Measurements from ENCODE around the gene ASPRV1. TPM values are rescaled to one million over a fixed set of nuclear protein-coding genes. Genes with fewer than 3 reads are reported as not detected.

Gene ASPRV1
- total and polyA plus RNA-seq, 2 donors (not counting 3 experiments of a cell fraction or from before 2014, with no cell fraction given) = 0.15 to 0.22 TPM

DNA sequence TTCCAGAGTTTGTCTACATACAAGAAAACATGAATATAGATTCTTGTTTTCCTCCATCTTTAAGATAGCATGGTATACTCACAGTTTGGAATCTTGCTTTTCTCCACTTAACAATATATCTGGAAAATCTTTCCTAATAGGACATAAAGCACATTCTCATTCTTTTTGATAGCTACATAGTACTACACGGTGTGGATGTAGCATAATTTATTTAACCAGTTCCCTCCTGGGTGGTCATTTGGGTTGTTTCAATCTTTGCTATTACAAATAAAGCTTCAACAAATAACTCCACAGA lies 26.9 kb downstream of the ASPRV1 start:
- peaks cover 4% of the 10 kb centered on the region for H3K79me2 ChIP-seq (ENCODE audit: control insufficient read depth, insufficient read depth, low read length)
- H3K36me3 ChIP-seq (ENCODE audit: control insufficient read depth in 2 of 2, extremely low read depth in 1 of 2, insufficient read depth in 2 of 2, low read length in 2 of 2) = peaks cover 16 to 19% of the 10 kb centered on the region in 2 experiments
- H3K27ac ChIP-seq (ENCODE audit: insufficient read depth, low read depth, low read length) = peak overlapping the region; percentile 95
- peaks cover 37% of the 10 kb centered on the region for H3K4me1 ChIP-seq (ENCODE audit: control insufficient read depth, extremely low read depth, insufficient read depth, low read length)
- CTCF ChIA-PET = interaction anchor here (0.8 to 2.7 kb wide), 6 partner anchors 11 to 210 kb away, joined by 3 to 19 read pairs (median 7); no protein-coding TSS in a partner anchor
- DNase-seq (ENCODE audit: low read depth, low spot score) (no peak), FAIRE-seq (no peak)
- H3K4me2 ChIP-seq (ENCODE audit: insufficient read depth, low read length) = peak overlapping the region; percentile 78
- dilution Hi-C loops (cut with MboI; ENCODE audit: extremely low pct_ligation_motif_present, low sequenced_read_pairs) = no loop called here
- no peaks in the 10 kb centered on the region for H3K9me3 ChIP-seq (replicated peaks; ENCODE audit: control insufficient read depth, insufficient read depth, low read length)
- intact Hi-C loops (cut with micrococcal nuclease) = loop anchor here (1.0 kb wide), 1 partner anchor 20 kb away; no protein-coding TSS in a partner anchor
- H3K27me3 ChIP-seq (ENCODE audit: control insufficient read depth in 2 of 2, insufficient read depth in 2 of 2, low read length in 2 of 2) = no peaks in the 10 kb centered on the region
- POLR2A ChIA-PET = interaction anchor here (0.6 to 1.3 kb wide), 4 partner anchors 14 to 255 kb away, joined by 4 to 7 read pairs (median 5); partner anchors contain the start of gene MXD1
- no peak overlapping the region for H3K4me3 ChIP-seq (replicated peaks in 1 of 3; ENCODE audit: insufficient read depth in 1 of 3, low read depth in 1 of 3, low read length in 3 of 3)
- H4K20me1 ChIP-seq (replicated peaks; ENCODE audit: control insufficient read depth, extremely low read depth, insufficient read depth, low read length) = no peaks in the 10 kb centered on the region
- H3K9me1 ChIP-seq (replicated peaks; ENCODE audit: control insufficient read depth, extremely low read depth, insufficient read depth, low read length) = no peaks in the 10 kb centered on the region
- H2AFZ ChIP-seq (ENCODE audit: low read depth, low read length) = no peak overlapping the region
- H3K9ac ChIP-seq (replicated peaks; ENCODE audit: extremely low read depth, insufficient read depth, low read length) = peak overlapping the region; percentile 82
- TF ChIP-seq, protein P1, sequence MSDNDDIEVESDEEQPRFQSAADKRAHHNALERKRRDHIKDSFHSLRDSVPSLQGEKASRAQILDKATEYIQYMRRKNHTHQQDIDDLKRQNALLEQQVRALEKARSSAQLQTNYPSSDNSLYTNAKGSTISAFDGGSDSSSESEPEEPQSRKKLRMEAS (IDR thresholded peaks at IDR 0.05; ENCODE audit: insufficient read depth, insufficient read length) = no peak
- TF ChIP-seq POLR2AphosphoS5 (IDR thresholded peaks at IDR 0.05; ENCODE audit: insufficient read depth, low read depth, low read length) = no peak
- TF ChIP-seq EZH2 (IDR thresholded peaks at IDR 0.05; ENCODE audit: borderline replicate concordance, low read depth, low read length, severe bottlenecking) = no peak
- no peak for TF ChIP-seq GATA2 (IDR thresholded peaks at IDR 0.05; ENCODE audit: insufficient read depth, insufficient read length, low read depth, low read length)
- TF ChIP-seq MYC (IDR thresholded peaks at IDR 0.05; ENCODE audit: low read depth, low read length) = no peak
- no peak for TF ChIP-seq CTCF (IDR thresholded peaks at IDR 0.05; ENCODE audit: extremely low read depth in 1 of 2, insufficient read depth in 1 of 2, low read depth in 1 of 2, low read length in 2 of 2)
- TF ChIP-seq FOS (IDR thresholded peaks at IDR 0.05; ENCODE audit: borderline replicate concordance, insufficient read depth, low read length) = no peak
- TF ChIP-seq JUN (IDR thresholded peaks at IDR 0.05; ENCODE audit: borderline replicate concordance, insufficient read depth, insufficient read length, low read depth) = no peak
- no peak for TF ChIP-seq POLR2A (IDR thresholded peaks at IDR 0.05; ENCODE audit: low read depth, low read length)
- no TSS peak for BruUV-seq (replicated peaks)

Measured in endothelial cell of umbilical vein (primary cell).